A549 (cell line): Measurements from ENCODE around the gene PDZK1IP1.
"Not testable (repeated sequence)": the region's sequence is repeated elsewhere in the genome, so short reads cannot be mapped to it uniquely, and the experiment has no call there.

Experiments
- EHMT2 ChIP-seq: fragments of 200-600 bp; sonication (generic); IDR thresholded peaks from 2 replicates; pipeline ENCODE4 v1.6.1; 2016; ENCODE audit warnings: antibody characterized with exemption, low read depth, mild to moderate bottlenecking, moderate library complexity
- ELK1 ChIP-seq: fragments of 150-350 bp; IDR thresholded peaks from 2 replicates; pipeline ENCODE4 v1.6.1; 2014; ENCODE audit warnings: low read depth, mild to moderate bottlenecking, low read length
- HOXA7 ChIP-seq: fragments of 250-450 bp; sonication (Bioruptor Pico); IDR thresholded peaks from 2 replicates; pipeline ENCODE4 v1.5.0; 2020; ENCODE audit warnings: mild to moderate bottlenecking, moderate library complexity
- TF ChIP-seq, protein P1 (sequence below): fragments of >200 bp; sonication (Bioruptor Twin); formaldehyde crosslinking; IDR thresholded peaks from 3 replicates; pipeline ENCODE4 v1.5.1; 2016

DNA sequence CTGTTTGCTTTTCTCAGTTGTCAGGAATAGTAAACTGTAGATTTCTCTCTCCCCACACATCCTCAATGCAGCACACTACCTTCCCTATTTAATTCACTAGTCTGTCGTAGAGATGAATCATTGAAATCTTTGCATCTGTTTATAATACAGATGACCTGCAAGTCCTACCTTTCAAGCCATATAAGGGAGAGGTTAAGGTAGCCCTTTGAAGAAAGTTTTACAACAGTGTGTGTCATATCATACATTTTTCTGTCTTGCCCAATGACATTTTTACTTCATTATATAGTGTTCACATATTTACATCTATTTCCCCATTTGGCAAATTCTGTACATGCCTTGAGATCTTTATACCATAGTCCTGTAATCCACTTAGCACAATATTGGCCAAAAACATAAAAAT lies 43.3 kb downstream of the PDZK1IP1 start:
- not testable (repeated sequence) for TF ChIP-seq HOXA7, EHMT2, ELK1
- TF ChIP-seq, protein P1, sequence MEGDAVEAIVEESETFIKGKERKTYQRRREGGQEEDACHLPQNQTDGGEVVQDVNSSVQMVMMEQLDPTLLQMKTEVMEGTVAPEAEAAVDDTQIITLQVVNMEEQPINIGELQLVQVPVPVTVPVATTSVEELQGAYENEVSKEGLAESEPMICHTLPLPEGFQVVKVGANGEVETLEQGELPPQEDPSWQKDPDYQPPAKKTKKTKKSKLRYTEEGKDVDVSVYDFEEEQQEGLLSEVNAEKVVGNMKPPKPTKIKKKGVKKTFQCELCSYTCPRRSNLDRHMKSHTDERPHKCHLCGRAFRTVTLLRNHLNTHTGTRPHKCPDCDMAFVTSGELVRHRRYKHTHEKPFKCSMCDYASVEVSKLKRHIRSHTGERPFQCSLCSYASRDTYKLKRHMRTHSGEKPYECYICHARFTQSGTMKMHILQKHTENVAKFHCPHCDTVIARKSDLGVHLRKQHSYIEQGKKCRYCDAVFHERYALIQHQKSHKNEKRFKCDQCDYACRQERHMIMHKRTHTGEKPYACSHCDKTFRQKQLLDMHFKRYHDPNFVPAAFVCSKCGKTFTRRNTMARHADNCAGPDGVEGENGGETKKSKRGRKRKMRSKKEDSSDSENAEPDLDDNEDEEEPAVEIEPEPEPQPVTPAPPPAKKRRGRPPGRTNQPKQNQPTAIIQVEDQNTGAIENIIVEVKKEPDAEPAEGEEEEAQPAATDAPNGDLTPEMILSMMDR: not testable (repeated sequence)
